Right kidney (tissue), 9 donors: ENCODE results near the gene WASHC2A.
"Not testable (repeated sequence)": the region's sequence is repeated elsewhere in the genome, so short reads cannot be mapped to it uniquely, and the experiment has no call there.

Source experiments
- DNase-seq: peaks from one replicate; pipeline ENCODE4 v3.0.0-alpha.2; 2016
- long read RNA-seq, 8 donors: transcript quantifications; one replicate each; lab custom pipeline, GENCODE V29; 2026

The WASHC2A gene
- long read RNA-seq, donor 1, partial matches to known transcripts = 6 of 7 reads
- long read RNA-seq, donor 1, other reads (novel, unspliced or antisense) = 0 of 7 reads
- long read RNA-seq, donor 2, full-length matches to known transcripts = 2 of 2 reads
- long read RNA-seq, donor 2, partial matches to known transcripts = 0 of 2 reads
- long read RNA-seq, donor 2, other reads (novel, unspliced or antisense) = 0 of 2 reads
- long read RNA-seq, donor 3 = 0 reads
- long read RNA-seq, donor 4 = 0 reads
- long read RNA-seq, donor 5, full-length matches to known transcripts = 1 of 1 reads
- long read RNA-seq, donor 5, partial matches to known transcripts = 0 of 1 reads
- long read RNA-seq, donor 5, other reads (novel, unspliced or antisense) = 0 of 1 reads
- long read RNA-seq, donor 6 = 0 reads
- long read RNA-seq, donor 7, partial matches to known transcripts = 6 of 7 reads
- long read RNA-seq, donor 7, other reads (novel, unspliced or antisense) = 0 of 7 reads
- long read RNA-seq, donor 8, full-length matches to known transcripts = 4 of 4 reads
- long read RNA-seq, donor 8, partial matches to known transcripts = 0 of 4 reads
- long read RNA-seq, donor 8, other reads (novel, unspliced or antisense) = 0 of 4 reads

- peak; percentile 96 for DNase-seq
Measured at GRCh38 chr10:50067546-50068351, at the start of gene WASHC2A. TSS of gene WASHC2A (plus strand) at chr10:50067954. CDS start at chr10:50068006, 52 bp downstream.

GRCh38 chr10:50019279-50019678 is 48.5 kb upstream of the WASHC2A start:
- DNase-seq = not testable (repeated sequence)

- DNase-seq = not testable (repeated sequence)
Measured at GRCh38 chr10:50020451-50021024, 47.2 kb upstream of the WASHC2A start.

GRCh38 chr10:50021646-50022045 is 46.1 kb upstream of the WASHC2A start:
- DNase-seq = no peak

- DNase-seq = not testable (repeated sequence)
Measured at GRCh38 chr10:50024716-50025383, 42.9 kb upstream of the WASHC2A start.

GRCh38 chr10:50025627-50026026 is 42.1 kb upstream of the WASHC2A start:
- DNase-seq = no peak

- no peak for DNase-seq
Measured at GRCh38 chr10:50027195-50027594, 40.6 kb upstream of the WASHC2A start.

- DNase-seq = no peak
Measured at GRCh38 chr10:50033481-50033880, 34.3 kb upstream of the WASHC2A start.

- DNase-seq = not testable (repeated sequence)
Measured at GRCh38 chr10:50035337-50035736, 32.4 kb upstream of the WASHC2A start.

GRCh38 chr10:50044941-50045664 is 22.7 kb upstream of the WASHC2A start:
- no peak for DNase-seq

- DNase-seq = not testable (repeated sequence)
Measured at GRCh38 chr10:50046457-50046856, 21.3 kb upstream of the WASHC2A start.

- not testable (repeated sequence) for DNase-seq
Measured at GRCh38 chr10:50047594-50047993, 20.2 kb upstream of the WASHC2A start.

GRCh38 chr10:50051995-50052660 is 15.6 kb upstream of the WASHC2A start:
- DNase-seq = not testable (repeated sequence)

- not testable (repeated sequence) for DNase-seq
Measured at GRCh38 chr10:50052778-50053376, 14.9 kb upstream of the WASHC2A start.

GRCh38 chr10:50055494-50056292 is 12.1 kb upstream of the WASHC2A start:
- DNase-seq = not testable (repeated sequence)

- DNase-seq = not testable (repeated sequence)
Measured at GRCh38 chr10:50056654-50057053, 11.1 kb upstream of the WASHC2A start.

GRCh38 chr10:50058727-50059126 is 9.0 kb upstream of the WASHC2A start:
- DNase-seq = not testable (repeated sequence)

GRCh38 chr10:50059946-50060345 is 7.8 kb upstream of the WASHC2A start:
- DNase-seq = not testable (repeated sequence)

- not testable (repeated sequence) for DNase-seq
Measured at GRCh38 chr10:50061548-50061947, 6.2 kb upstream of the WASHC2A start.
